Activated naive CD4-positive, alpha-beta T cell treated with anti-CD3 and anti-CD28 coated beads, Interleukin-2, amount 10 ng/mL, durations not matched to agents 7 days and 5 days (primary cell): ENCODE data around the gene PELI3.
"Not testable (repeated sequence)": the region's sequence is repeated elsewhere in the genome, so short reads cannot be mapped to it uniquely, and the experiment has no call there.

Experiments used
- CTCF ChIA-PET: fragments of 350-600 bp; sonication (Branson Sonifier 250); formaldehyde crosslinking; loops from one replicate; lab custom pipeline; 2021; ENCODE audit warnings: antibody characterized with exemption; lab: Charles Lee
- DNase-seq: peaks from one replicate; pipeline ENCODE4 v3.0.0-alpha.2; 2020
- H3K27ac Mint-ChIP-seq: one replicate; pipeline ENCODE4 v1.8.0; 2021; ENCODE audit warnings: mild to moderate bottlenecking, moderate library complexity, mixed read lengths
- H3K27me3 Mint-ChIP-seq: one replicate; pipeline ENCODE4 v1.8.0; 2021; ENCODE audit warnings: mild to moderate bottlenecking, mixed read lengths
- H3K36me3 Mint-ChIP-seq: one replicate; pipeline ENCODE4 v1.8.0; 2021; ENCODE audit warnings: mixed read lengths
- H3K4me1 Mint-ChIP-seq: one replicate; pipeline ENCODE4 v1.8.0; 2021; ENCODE audit warnings: mixed read lengths
- H3K4me3 Mint-ChIP-seq: one replicate; pipeline ENCODE4 v1.8.0; 2021; ENCODE audit warnings: mild to moderate bottlenecking, moderate library complexity, mixed read lengths
- H3K9me3 Mint-ChIP-seq: one replicate; pipeline ENCODE4 v1.8.0; 2021; ENCODE audit warnings: mixed read lengths

PELI3 gene

GRCh38 chr11:66431871-66432329 lies 34.8 kb upstream of the PELI3 start:
- DNase-seq, H3K9me3 Mint-ChIP-seq, H3K27me3 Mint-ChIP-seq, H3K27ac Mint-ChIP-seq, H3K4me1 Mint-ChIP-seq, H3K4me3 Mint-ChIP-seq, CTCF ChIA-PET: not testable (repeated sequence)
- peaks cover 22% of the 10 kb centered on the region for H3K36me3 Mint-ChIP-seq

GRCh38 chr11:66432597-66432996 lies 34.1 kb upstream of the PELI3 start:
- no peaks in the 10 kb centered on the region for H3K9me3 Mint-ChIP-seq
- CTCF ChIA-PET: no interaction called here
- no peak for DNase-seq
- peaks cover 9% of the 10 kb centered on the region for H3K4me1 Mint-ChIP-seq
- H3K4me3 Mint-ChIP-seq: no peak overlapping the region
- H3K36me3 Mint-ChIP-seq: peaks cover 23% of the 10 kb centered on the region
- H3K27ac Mint-ChIP-seq: peak overlapping the region; percentile 37
- H3K27me3 Mint-ChIP-seq: no peaks in the 10 kb centered on the region

- CTCF ChIA-PET: interaction anchor here (1.2 to 2.1 kb wide), 12 partner anchors 8 to 301 kb away, joined by 3 to 18 read pairs (median 8); partner anchors contain the start of genes NPAS4 and RBM4B
- H3K36me3 Mint-ChIP-seq: peaks cover 19% of the 10 kb centered on the region
These were observed 28.7 kb upstream of the PELI3 start for GRCh38 chr11:66437979-66438503.

GRCh38 chr11:66438504-66439466 lies 27.9 kb upstream of the PELI3 start, which contains the start of gene MRPL11:
Gene MRPL11 (minus strand): TSS chr11:66438848. CDS start chr11:66438754, 94 bp downstream.
- no peaks in the 10 kb centered on the region for H3K27me3 Mint-ChIP-seq
- peaks cover 11% of the 10 kb centered on the region for H3K9me3 Mint-ChIP-seq
- peaks cover 19% of the 10 kb centered on the region for H3K36me3 Mint-ChIP-seq
- H3K4me3 Mint-ChIP-seq: peak within 1 kb of the TSS; percentile 88
- DNase-seq: peak; percentile 94
- peaks cover 19% of the 10 kb centered on the region for H3K4me1 Mint-ChIP-seq
- CTCF ChIA-PET: interaction anchor here (0.6 to 2.1 kb wide), 22 partner anchors 8 to 300 kb away, joined by 3 to 18 read pairs (median 4); partner anchors contain the start of genes BBS1, NPAS4 and RBM4B
- H3K27ac Mint-ChIP-seq: peak within 1 kb of the TSS; percentile 90

More at GRCh38 chr11:66437979-66438503, 28.7 kb upstream of the PELI3 start:
- Mint-ChIP-seq H3K27me3 (no peaks in the 10 kb centered on the region), H3K4me3 (peak overlapping the region; percentile 88), H3K9me3 (peaks cover 3% of the 10 kb centered on the region), H3K4me1 (peaks cover 19% of the 10 kb centered on the region), H3K27ac (peak overlapping the region; percentile 90)
- DNase-seq: no peak

- CTCF ChIA-PET: interaction anchor here (0.8 to 1.6 kb wide), 6 partner anchors 22 to 255 kb away, joined by 3 to 5 read pairs (median 3); partner anchors contain the start of genes DPP3 and RBM4B
- H3K27ac Mint-ChIP-seq, DNase-seq, H3K27me3 Mint-ChIP-seq, H3K4me3 Mint-ChIP-seq: not testable (repeated sequence)
- Mint-ChIP-seq H3K9me3 (peaks cover 12% of the 10 kb centered on the region), H3K36me3 (peaks cover 12% of the 10 kb centered on the region), H3K4me1 (peaks cover 19% of the 10 kb centered on the region)
These were observed 26.4 kb upstream of the PELI3 start for GRCh38 chr11:66440101-66440939.

- Mint-ChIP-seq H3K4me1 (peaks cover 19% of the 10 kb centered on the region), H3K9me3 (peaks cover 12% of the 10 kb centered on the region)
- not testable (repeated sequence) for H3K27me3 Mint-ChIP-seq, H3K36me3 Mint-ChIP-seq, H3K27ac Mint-ChIP-seq, H3K4me3 Mint-ChIP-seq, DNase-seq
- CTCF ChIA-PET: interaction anchor here (0.8 to 1.6 kb wide), 4 partner anchors 23 to 255 kb away, joined by 3 to 5 read pairs (median 4); partner anchors contain the start of gene DPP3
These were observed 25.8 kb upstream of the PELI3 start for GRCh38 chr11:66440940-66441282.

- CTCF ChIA-PET: no interaction called here
- H3K36me3 Mint-ChIP-seq: no peaks in the 10 kb centered on the region
- H3K27ac Mint-ChIP-seq: no peak overlapping the region
- H3K27me3 Mint-ChIP-seq: no peaks in the 10 kb centered on the region
- DNase-seq: no peak
- peaks cover 2% of the 10 kb centered on the region for H3K4me1 Mint-ChIP-seq
- H3K9me3 Mint-ChIP-seq: peaks cover 12% of the 10 kb centered on the region
- no peak overlapping the region for H3K4me3 Mint-ChIP-seq
These were observed 23.1 kb upstream of the PELI3 start for GRCh38 chr11:66443602-66444001.

- no peak for DNase-seq
- Mint-ChIP-seq H3K4me1 (no peaks in the 10 kb centered on the region), H3K27me3 (peaks cover 15% of the 10 kb centered on the region), H3K27ac (no peak overlapping the region), H3K4me3 (no peak overlapping the region), H3K9me3 (peaks cover 12% of the 10 kb centered on the region), H3K36me3 (no peaks in the 10 kb centered on the region)
- CTCF ChIA-PET: interaction anchor here (0.7 to 1.1 kb wide), 2 partner anchors 12 to 39 kb away, joined by 3 to 4 read pairs; no protein-coding TSS in a partner anchor
These were observed 19.7 kb upstream of the PELI3 start for GRCh38 chr11:66447012-66447411.

GRCh38 chr11:66448523-66448922 lies 18.2 kb upstream of the PELI3 start:
- H3K4me1 Mint-ChIP-seq: no peaks in the 10 kb centered on the region
- peaks cover 20% of the 10 kb centered on the region for H3K27me3 Mint-ChIP-seq
- H3K36me3 Mint-ChIP-seq: no peaks in the 10 kb centered on the region
- H3K9me3 Mint-ChIP-seq: peaks cover 4% of the 10 kb centered on the region
- H3K27ac Mint-ChIP-seq: no peak overlapping the region
- CTCF ChIA-PET: no interaction called here
- no peak overlapping the region for H3K4me3 Mint-ChIP-seq
- DNase-seq: no peak

GRCh38 chr11:66450560-66450959 lies 16.1 kb upstream of the PELI3 start:
- no peak overlapping the region for H3K4me3 Mint-ChIP-seq
- H3K27me3 Mint-ChIP-seq: peaks cover 20% of the 10 kb centered on the region
- CTCF ChIA-PET: no interaction called here
- H3K36me3 Mint-ChIP-seq: no peaks in the 10 kb centered on the region
- H3K27ac Mint-ChIP-seq: no peak overlapping the region
- no peak for DNase-seq
- no peaks in the 10 kb centered on the region for H3K9me3 Mint-ChIP-seq
- H3K4me1 Mint-ChIP-seq: peaks cover 17% of the 10 kb centered on the region

- no peaks in the 10 kb centered on the region for H3K36me3 Mint-ChIP-seq
- H3K27ac Mint-ChIP-seq: no peak overlapping the region
- peaks cover 20% of the 10 kb centered on the region for H3K27me3 Mint-ChIP-seq
- H3K9me3 Mint-ChIP-seq: no peaks in the 10 kb centered on the region
- no peak for DNase-seq
- no peak overlapping the region for H3K4me3 Mint-ChIP-seq
- peaks cover 17% of the 10 kb centered on the region for H3K4me1 Mint-ChIP-seq
- CTCF ChIA-PET: interaction anchor here (1.3 kb wide), 1 partner anchor 13 kb away, joined by 4 read pairs; the partner anchor contains the start of gene MRPL11
These were observed 15.0 kb upstream of the PELI3 start for GRCh38 chr11:66451663-66452062.

GRCh38 chr11:66454247-66454646 lies 12.5 kb upstream of the PELI3 start:
- peaks cover 20% of the 10 kb centered on the region for H3K27me3 Mint-ChIP-seq
- no peak overlapping the region for H3K4me3 Mint-ChIP-seq
- H3K4me1 Mint-ChIP-seq: peaks cover 17% of the 10 kb centered on the region
- no peaks in the 10 kb centered on the region for H3K36me3 Mint-ChIP-seq
- no peak for DNase-seq
- no peaks in the 10 kb centered on the region for H3K9me3 Mint-ChIP-seq
- CTCF ChIA-PET: interaction anchor here (0.9 to 1.3 kb wide), 2 partner anchors 15 to 25 kb away, joined by 3 to 4 read pairs; partner anchors contain the start of gene MRPL11
- no peak overlapping the region for H3K27ac Mint-ChIP-seq

GRCh38 chr11:66454828-66455227 lies 11.9 kb upstream of the PELI3 start:
- Mint-ChIP-seq H3K27me3 (peaks cover 16% of the 10 kb centered on the region), H3K36me3 (no peaks in the 10 kb centered on the region), H3K9me3 (no peaks in the 10 kb centered on the region), H3K4me1 (peaks cover 17% of the 10 kb centered on the region), H3K27ac (no peak overlapping the region), H3K4me3 (no peak overlapping the region)
- CTCF ChIA-PET: interaction anchor here (0.7 to 1.3 kb wide), 3 partner anchors 16 to 61 kb away, joined by 3 to 4 read pairs (median 3); partner anchors contain the start of gene MRPL11
- DNase-seq: no peak
